AML-193 (cell line): ENCODE results near the gene GOPC.
A peak's percentile ranks its signal among the peaks of the same experiment; 100 is the strongest.

Experiments
- DNase-seq, 2 experiments: peaks; one replicate each; lab custom pipeline; 2025; lab: John Stamatoyannopoulos, UW

Gene GOPC

GRCh38 chr6:117595099-117595923 lies 7.0 kb downstream of the GOPC start:
- no peak for DNase-seq

- DNase-seq: no peak
Observed at GRCh38 chr6:117592983-117593759, 9.1 kb downstream of the GOPC start.

GRCh38 chr6:117591405-117591804 lies 10.9 kb downstream of the GOPC start:
- no peak for DNase-seq

- DNase-seq: no peak
Observed at GRCh38 chr6:117590447-117590846, 11.9 kb downstream of the GOPC start.

- no peak for DNase-seq
Observed at GRCh38 chr6:117585647-117586046, 16.7 kb downstream of the GOPC start.

- no peak for DNase-seq
Observed at GRCh38 chr6:117574198-117574597, 28.1 kb downstream of the GOPC start.

GRCh38 chr6:117573006-117573680 lies 29.2 kb downstream of the GOPC start:
- no peak for DNase-seq

GRCh38 chr6:117568831-117569410 lies 33.4 kb downstream of the GOPC start:
- DNase-seq: no peak

- DNase-seq: no peak
Observed at GRCh38 chr6:117568247-117568646, 34.1 kb downstream of the GOPC start.

- DNase-seq: no peak
Observed at GRCh38 chr6:117564681-117565080, 37.6 kb downstream of the GOPC start.

GRCh38 chr6:117561128-117561527 lies 41.2 kb downstream of the GOPC start:
- no peak for DNase-seq

- no peak for DNase-seq
Observed at GRCh38 chr6:117559299-117559698, 43.0 kb downstream of the GOPC start.

- no peak for DNase-seq
Observed at GRCh38 chr6:117558818-117559217, 43.5 kb downstream of the GOPC start.

GRCh38 chr6:117557951-117558350 lies 44.4 kb downstream of the GOPC start:
- no peak for DNase-seq

- DNase-seq: peak; percentile 46 to 64
Observed at GRCh38 chr6:117555882-117556498, 46.3 kb downstream of the GOPC start.

GRCh38 chr6:117555262-117555849 lies 47.0 kb downstream of the GOPC start:
- DNase-seq: no peak

- DNase-seq: no peak
Observed at GRCh38 chr6:117553142-117553541, 49.2 kb downstream of the GOPC start.

GRCh38 chr6:117552618-117553017 lies 49.7 kb downstream of the GOPC start:
- no peak for DNase-seq

- DNase-seq: no peak
Observed at GRCh38 chr6:117550618-117551242, 51.6 kb downstream of the GOPC start.

GRCh38 chr6:117550078-117550600 lies 52.2 kb downstream of the GOPC start:
- DNase-seq: no peak

- DNase-seq: no peak
Observed at GRCh38 chr6:117549611-117550010, 52.7 kb downstream of the GOPC start.
